HL-60/S4 (cell line): ENCODE data around the gene ARL11.

Experiments
- in situ Hi-C: fragments of 300-500 bp; cut with MboI; formaldehyde crosslinking; loops from 2 replicates; pipeline ENCODE4 v1.14.3; 2022; ENCODE audit warnings: low sequenced_read_pairs

The ARL11 gene

DNA sequence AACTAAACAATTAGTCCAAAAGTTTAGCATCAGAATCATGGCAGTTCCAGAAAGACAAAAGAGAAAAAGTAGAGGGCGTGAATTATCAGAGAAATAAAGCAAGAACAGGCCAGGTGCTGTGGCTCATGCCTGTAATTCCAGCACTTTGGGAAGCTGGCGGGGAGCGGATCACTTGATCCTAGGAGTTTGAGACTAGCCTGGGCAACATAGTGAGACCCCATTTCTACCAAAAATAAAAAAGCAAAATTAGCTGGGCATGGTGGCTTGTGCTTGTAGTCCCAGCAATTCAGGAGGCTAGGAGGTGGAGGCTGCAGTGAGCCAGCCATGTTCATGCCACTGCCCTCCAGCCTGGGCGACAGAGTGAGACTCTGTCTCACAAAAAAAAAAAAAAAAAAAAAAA lies 18.4 kb downstream of the ARL11 start:
- in situ Hi-C loops = no loop called here

DNA sequence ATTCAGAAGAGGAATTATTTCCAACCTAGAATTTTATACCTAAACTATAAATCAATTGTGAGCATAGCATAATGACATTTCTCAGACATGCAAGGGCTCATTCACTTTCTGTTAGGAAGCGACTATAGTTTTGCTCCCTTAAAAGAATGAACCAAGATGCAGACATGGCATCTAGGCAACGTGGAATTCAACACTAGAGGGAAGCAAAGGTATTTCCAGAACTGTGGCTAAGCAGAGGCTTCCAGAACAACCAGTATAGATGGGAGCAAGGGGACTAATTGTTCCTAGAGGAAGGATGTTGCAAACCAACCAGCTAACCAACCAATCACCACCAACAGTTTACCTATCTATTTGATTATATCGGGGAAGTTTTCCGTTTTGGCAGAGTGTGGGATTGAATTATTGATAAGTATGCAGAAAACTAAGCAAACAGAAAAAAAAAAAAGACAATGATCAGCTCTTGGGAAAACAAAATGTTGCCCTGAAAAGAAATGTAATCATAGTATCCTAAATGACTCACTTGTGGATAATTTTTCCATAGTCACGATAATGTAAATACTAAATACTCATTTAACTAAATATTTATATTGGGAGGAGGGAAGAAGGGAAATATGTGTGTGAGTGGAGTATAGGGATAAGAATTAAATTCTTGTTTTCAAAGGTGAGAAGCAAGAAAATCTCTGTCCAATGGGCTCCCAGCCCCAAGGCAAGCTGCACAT lies 21.1 kb downstream of the ARL11 start:
- in situ Hi-C loops = no loop called here

DNA sequence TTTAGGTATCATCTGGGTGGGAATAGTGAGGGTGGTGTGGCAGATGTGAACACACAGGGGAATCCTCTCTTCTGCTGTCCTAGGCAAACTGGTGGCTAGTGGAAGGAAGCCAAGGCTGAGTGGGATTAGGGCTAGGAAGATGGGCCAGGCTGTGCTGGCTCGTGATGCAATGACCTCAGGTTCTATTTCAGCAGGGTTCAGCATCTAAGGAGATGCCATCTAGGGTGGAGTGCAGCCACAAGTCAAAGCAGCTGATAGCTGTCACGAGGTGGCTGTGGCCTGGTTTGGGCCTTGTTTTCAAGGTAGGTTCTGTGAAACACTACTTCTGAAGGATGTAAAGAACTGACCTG lies 21.6 kb downstream of the ARL11 start:
- in situ Hi-C loops = loop anchor here (25.0 kb wide), 1 partner anchor 1437 kb away; no protein-coding TSS in a partner anchor

DNA sequence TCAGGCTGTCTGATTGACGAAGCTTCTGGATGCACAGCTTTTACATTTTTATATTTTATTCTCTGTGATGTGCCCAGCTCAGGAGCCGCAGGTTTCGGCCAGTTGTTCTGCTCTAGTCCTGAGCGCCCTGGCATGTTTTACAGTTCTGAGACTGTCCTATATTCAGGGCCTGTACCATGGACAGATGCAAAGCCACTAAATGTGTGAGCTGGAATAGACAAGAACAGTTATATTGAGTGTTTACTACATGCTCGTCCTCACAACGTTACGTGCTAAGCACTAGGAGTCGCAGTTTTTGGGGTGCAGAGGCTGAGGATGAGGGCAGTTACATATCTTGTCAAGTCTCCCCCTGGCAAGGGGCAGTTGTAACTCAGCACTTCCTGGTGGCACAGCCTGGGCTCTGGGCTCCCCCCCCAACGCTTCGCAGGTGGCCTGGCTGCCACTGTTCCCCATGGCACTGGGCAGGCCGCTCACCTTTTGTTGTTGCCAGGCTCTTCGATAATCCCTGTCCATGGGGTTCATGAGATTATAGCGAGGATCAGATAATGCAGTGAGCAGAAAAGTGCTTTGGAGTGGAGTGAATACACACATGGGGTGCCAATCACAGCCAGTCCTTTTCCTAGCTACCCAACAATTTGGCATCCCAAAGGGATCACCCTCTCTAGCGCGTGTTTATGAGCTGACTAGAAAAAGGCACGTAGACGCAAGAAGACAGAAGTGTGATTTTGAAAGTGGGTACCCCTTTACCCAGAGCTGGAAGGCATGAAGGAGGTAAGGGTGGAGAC lies 23.5 kb downstream of the ARL11 start:
- in situ Hi-C loops = loop anchor here (25.0 kb wide), 1 partner anchor 1436 kb away; no protein-coding TSS in a partner anchor

DNA sequence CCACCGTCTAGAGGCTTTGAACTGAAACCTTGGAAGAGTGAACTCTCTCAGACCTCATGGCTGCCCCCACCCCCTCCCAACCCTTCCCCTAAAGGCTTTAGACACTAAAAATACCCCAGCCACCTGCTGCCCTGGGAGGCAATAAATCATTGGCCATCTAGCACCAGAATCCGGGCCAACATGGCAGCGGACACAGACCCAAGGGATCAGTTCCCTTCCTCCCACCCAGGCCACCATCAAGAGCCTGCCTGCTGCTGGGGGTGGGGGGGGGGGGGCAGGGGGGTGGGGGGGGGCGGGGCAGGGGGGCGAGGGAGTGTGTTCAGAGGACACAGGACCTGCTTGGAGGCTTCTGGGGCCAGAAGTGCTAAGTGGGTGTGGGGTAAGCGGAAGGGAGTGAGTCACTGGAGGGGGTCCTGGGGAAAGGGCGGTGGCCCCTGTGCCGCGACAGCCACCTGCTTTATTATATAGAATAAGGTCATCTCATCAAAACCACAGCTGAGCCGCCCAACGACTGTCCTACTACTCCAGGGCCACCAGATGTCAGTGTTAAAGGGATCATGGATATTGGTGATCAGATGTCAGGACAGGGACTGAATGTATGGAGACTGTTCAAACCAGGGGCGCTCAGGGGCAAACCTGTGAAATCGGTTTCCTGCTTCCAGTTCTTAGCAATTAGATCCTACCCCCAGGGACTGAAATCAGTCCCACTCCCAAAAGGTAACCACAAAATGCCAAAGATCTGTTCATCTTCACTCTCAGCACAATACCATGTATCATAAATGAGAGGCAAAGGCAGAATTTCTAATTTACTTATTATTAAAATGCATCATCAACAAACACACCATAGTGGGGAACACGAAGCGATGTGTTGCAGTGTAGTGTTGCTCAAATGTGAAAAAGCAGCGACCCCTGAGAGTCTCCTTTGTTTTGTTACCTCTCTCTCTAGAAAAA lies 24.3 kb downstream of the ARL11 start:
- in situ Hi-C loops = loop anchor here (25.0 kb wide), 1 partner anchor 1435 kb away; no protein-coding TSS in a partner anchor

DNA sequence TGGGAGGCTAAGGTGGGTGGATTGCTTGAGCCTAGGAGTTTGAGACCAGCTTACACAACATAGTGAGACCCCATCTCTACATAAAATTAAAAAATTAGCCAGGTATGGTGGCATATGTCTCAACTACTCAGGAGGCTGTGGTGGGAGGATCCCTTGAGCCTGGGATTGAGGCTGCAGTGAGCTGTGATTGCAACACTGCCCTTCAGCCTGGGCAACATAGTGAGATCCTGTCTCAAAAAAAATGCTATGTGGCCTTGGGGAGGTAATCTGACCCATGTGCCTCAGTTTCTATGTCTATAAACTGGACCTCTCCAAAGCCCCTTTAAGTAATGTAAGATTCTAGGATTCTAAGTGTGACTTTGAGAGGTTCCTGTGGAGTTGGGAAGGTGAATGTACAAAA lies 25.2 kb downstream of the ARL11 start:
- in situ Hi-C loops = loop anchor here (25.0 kb wide), 1 partner anchor 1434 kb away; no protein-coding TSS in a partner anchor

DNA sequence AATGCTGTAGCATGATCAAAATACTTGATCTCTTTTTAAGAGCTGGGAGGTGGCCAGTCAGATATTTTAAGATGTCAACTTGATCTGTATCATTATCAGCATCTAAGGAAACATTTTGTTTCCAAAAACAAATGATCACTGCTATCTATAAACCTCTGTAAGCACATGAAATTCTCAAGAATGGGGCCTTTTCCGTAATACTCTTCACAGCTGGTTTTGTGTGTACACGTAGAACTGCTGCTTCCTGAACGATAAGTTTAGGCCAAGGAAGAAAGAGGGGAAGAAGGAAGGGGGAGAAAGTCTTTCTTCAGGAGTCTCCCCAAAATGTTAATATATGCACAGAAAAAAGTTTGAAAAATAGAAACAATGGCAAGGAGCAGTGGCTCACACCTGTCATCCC lies 25.7 kb downstream of the ARL11 start:
- in situ Hi-C loops = loop anchor here (25.0 kb wide), 1 partner anchor 1433 kb away; no protein-coding TSS in a partner anchor

DNA sequence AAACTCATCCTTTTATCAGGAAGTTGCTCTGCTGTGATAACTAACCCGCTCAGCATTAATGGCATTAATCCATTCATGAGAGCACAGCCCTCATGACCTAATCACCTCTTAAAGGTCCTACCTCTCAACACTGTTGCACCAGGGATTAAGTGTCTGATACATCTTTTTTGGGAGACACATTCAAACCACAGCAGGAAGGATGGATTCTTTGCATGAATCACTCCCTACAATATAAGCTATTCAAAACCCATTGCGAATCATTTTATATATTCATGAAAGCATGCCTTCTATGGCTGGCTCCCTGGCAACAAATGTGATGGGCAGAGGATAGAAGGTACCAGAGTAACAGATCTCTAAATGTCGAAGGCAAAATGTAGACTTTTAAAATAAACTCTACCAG lies 27.6 kb downstream of the ARL11 start:
- in situ Hi-C loops = loop anchor here (25.0 kb wide), 1 partner anchor 1431 kb away; no protein-coding TSS in a partner anchor

DNA sequence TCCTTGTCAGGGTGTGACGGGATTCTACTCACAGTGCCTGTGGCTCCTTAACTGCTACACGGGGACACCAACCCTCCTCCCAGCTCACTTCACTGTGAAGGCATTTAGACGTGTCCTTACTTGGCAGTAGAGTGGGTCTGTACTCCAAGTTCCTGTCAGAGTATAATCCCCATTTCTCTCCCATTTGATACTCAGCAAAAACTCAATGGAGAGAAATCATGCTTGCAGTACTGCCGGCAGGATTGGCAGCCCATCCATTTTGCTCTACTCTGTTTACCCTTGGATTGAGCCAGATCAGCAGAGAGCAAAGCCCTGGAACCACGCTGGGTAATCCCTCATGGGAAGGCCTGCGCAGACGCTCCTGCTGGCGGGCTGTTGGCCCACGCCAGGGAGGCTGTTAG lies 28.9 kb downstream of the ARL11 start:
- in situ Hi-C loops = loop anchor here (25.0 kb wide), 1 partner anchor 1430 kb away; no protein-coding TSS in a partner anchor

DNA sequence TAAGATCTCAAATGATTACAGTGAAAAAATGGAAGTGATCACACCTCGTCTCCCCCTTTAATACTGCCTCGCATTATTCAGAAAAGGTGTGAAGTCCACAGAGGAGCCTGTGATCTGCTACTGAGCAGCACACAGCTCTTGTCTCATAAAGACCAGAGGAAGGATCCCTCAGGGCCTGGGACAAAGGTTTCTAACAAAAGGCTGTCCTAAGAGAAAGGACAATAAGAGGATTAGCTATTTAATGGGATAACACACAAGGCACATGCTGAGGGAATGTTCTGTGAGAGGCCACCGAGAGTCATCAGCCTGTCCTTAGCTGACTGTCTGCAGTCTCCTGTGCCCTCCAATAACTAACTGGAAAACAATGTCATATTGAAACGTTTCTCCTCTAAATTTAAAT lies 36.3 kb downstream of the ARL11 start:
- in situ Hi-C loops = loop anchor here (10.0 to 25.0 kb wide), 2 partner anchors 180 to 1423 kb away; no protein-coding TSS in a partner anchor

DNA sequence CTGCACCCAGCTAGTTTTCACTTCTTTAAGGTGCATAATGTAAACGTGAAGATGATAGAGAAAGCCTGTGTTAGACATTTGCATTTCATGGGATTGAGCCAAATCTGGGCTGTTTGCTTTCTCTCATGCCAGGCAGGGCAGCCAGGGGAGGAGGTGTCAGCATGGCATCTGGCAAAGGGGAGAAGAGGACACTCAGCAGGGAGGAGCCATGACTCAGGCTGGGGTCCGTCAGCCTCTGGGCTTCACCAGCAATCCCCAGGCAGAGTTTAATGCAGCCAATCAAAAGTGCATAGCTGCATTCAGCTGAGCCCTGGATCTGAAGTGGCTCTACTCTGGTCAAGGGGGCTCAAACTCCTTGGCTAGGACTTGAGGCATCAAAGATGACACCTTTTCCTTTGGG lies 39.5 kb downstream of the ARL11 start:
- in situ Hi-C loops = loop anchor here (10.0 to 25.0 kb wide), 2 partner anchors 177 to 1420 kb away; no protein-coding TSS in a partner anchor

DNA sequence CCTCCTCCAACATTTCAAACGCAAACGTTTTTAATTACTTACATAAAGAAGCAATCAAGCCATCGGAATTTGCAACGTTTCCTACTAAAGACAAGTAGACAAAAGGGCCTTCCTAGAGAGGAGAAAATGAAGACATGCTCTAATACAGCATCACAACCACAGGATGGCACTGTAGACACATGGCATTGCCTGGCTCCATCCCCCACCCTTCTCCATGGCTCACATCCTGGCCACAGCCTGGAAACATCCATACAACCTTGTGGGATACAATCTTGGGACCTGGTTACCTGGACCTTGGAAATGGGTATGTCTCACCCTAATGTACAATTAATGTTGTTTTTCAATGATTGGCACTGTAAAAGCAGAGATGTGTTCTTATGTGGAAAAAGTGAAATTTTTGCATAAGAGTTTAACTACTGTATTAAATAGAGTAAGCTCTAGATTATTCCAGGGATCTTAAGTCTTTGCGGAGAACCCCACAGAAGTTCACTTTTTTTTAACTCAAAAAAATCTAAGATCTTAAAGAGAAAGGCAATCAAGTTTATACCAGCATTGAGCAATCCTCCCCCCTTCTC lies 41.5 kb downstream of the ARL11 start:
- in situ Hi-C loops = loop anchor here (10.0 to 25.0 kb wide), 2 partner anchors 175 to 1417 kb away; no protein-coding TSS in a partner anchor

DNA sequence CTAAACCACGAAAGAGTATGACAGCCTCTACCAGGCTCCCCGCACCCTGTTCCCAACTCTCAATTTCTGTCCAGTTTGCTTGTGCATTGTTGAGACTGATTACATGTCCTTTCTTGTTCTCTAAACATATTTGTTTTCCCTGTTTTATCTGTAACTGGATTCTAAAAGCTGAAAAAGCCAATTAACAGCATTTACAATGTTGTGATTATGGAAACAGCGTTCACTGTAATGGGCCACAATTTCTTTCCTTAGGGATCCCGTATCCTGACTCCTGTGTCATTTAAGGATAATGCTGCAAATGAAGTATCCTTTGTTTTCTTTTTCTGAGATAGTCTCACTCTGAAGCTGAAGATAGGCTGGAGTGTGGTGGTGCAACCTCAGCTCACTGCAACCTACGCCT lies 42.5 kb downstream of the ARL11 start:
- in situ Hi-C loops = loop anchor here (25.0 kb wide), 1 partner anchor 1416 kb away; no protein-coding TSS in a partner anchor

DNA sequence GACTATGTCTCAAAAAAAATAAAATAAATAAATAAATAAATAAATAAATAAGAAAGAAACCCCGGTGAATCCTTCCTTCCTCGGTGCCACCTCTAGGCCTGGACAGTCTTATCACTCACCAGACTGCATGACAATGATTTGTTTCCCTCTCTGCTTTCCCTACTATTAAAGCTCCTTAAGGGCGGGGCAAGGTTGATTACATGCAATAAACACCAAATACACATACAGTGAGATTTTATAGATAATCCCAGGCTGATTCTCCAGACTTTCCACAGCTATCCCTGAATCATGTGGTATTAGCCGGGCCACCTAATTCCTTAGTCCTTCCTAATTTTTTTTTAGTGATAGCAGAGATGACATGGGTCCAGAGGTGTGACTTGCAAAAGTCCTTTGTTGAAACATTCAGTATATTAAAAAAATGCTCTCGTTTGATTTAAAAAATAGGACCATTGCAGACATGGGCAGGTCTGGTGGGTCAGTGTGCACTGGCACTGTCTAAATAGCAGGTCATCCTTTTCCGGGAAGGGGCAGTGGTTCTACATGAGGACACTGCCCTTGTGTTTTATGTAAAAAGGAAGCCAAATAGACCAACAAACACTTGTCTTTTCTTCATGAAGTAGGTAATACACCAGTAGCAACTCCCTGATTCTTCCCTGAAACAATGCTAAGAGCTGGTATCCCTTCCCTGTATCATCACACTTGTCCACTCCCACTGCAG lies 48.4 kb downstream of the ARL11 start:
- in situ Hi-C loops = no loop called here

DNA sequence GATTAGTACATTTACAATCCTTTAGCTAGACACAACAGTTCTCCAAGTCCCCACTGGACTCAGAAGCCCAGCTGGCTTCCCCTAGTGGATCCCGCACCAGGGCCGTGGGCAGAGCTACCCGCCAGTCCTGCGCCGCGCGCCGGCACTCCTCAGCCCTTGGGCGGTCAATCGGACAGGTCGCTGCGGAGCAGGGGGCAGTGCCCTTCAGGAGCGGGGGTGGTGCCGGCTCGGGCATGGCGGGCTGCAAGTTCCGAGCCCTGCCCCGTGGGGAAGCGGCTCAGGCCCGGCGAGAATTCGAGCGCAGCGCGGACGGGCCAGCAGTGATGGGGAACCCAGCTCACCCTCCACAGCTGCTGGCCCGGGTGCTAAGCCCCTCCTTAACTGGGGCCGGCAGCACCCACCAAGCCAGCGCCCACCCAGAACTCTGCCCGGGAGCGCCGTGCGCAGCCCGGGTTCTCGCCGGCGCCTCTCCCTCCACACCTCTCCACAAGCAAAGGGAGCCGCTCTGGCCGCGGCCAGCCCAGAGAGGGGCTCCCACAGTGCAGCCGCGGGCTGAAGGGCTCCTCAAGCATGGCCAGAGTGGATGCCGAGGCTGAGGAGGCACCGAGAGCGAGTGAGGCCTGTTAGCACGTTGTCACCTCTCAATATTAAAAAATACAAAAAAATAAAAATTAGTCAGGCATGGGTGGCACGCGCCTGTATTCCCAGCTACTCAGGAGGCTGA lies 50.0 kb downstream of the ARL11 start:
- in situ Hi-C loops = no loop called here

DNA sequence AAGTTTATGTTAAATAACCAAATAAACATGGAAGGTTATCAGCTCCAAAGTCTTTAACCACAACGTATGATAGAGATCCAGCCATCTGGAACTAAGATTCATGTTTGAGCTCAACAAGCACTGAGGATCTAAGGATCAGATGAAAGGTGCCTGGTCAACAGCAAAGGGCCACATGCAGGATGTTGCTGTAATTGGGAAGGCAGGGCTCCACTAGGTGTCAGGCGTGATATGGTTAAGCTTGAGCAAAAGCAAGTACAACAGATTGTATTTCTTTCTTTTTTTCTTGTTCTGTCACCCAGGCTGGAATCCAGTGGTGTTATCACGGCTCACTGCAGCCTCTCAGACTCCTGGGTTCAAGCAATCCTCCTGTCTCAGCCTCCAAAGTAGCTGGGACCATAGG lies 50.9 kb downstream of the ARL11 start:
- in situ Hi-C loops = no loop called here

DNA sequence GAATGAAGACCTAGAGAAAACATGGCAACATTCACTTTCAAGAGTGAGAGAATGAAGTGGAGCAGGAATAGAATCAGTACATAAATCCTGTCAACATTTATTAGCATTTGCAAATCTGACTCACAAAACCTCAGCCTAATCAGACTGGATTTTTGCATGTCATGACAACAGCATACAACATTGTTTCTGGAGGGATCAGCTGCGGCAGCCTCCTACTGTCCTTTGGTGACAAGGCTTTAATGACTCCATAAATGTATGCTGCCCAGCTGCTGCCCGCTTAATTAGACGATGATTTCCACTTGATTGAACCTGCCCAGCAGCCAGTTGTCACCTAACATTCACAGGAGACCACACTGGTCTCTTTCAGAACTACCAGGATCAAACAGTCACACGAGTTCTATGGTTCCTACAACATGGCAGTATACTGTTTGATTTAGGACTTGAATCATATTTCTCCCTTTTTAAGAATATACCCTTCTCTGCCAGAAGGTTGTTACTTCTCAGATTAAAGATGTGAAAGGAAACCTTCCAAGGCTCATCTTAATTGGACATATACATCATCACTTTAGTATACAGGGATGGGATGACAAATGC lies 53.6 kb downstream of the ARL11 start:
- in situ Hi-C loops = no loop called here
